D721Med (cell line): ENCODE measurements around the gene PEX26.

Experiments
- DNase-seq: peaks from one replicate; pipeline ENCODE4 v3.0.0; 2011; ENCODE audit warnings: low spot score; ENCODE audit not compliant: insufficient read length
- FAIRE-seq: peaks from 2 replicates; lab custom pipeline; 2011; peaks lifted over from hg19 to GRCh38; lab: Jason Lieb, UNC
- CTCF ChIP-seq: IDR thresholded peaks from 2 replicates; pipeline ENCODE4 v1.5.1; 2012; ENCODE audit warnings: mild to moderate bottlenecking, control low read depth; ENCODE audit not compliant: insufficient read depth; ENCODE audit errors: missing control alignments

Gene PEX26

GRCh38 chr22:18145676-18146388 lies 68.0 kb downstream of the PEX26 start:
- no peak for FAIRE-seq
- no peak for TF ChIP-seq CTCF

GRCh38 chr22:18146389-18146753 lies 68.6 kb downstream of the PEX26 start:
- FAIRE-seq = no peak
- no peak for DNase-seq
- no peak for TF ChIP-seq CTCF

More at GRCh38 chr22:18145676-18146388, 68.0 kb downstream of the PEX26 start:
- no peak for DNase-seq

GRCh38 chr22:18147791-18148190 lies 70.0 kb downstream of the PEX26 start:
- FAIRE-seq (no peak), DNase-seq (no peak)
- no peak for TF ChIP-seq CTCF

- no peak for FAIRE-seq
- TF ChIP-seq CTCF = no peak
- DNase-seq = no peak
Measured at GRCh38 chr22:18148293-18148965, 70.6 kb downstream of the PEX26 start.

- FAIRE-seq = no peak
- no peak for DNase-seq
- TF ChIP-seq CTCF = no peak
Measured at GRCh38 chr22:18152519-18152918, 74.7 kb downstream of the PEX26 start.

GRCh38 chr22:18154821-18155390 lies 77.1 kb downstream of the PEX26 start:
- TF ChIP-seq CTCF = no peak
- DNase-seq (no peak), FAIRE-seq (no peak)
